SIG-M5 treated with dmso at 0.1 percent for 504 hours (cell line): ENCODE measurements around the gene FOLH1.
A peak's percentile ranks its signal among the peaks of the same experiment; 100 is the strongest.
"Not testable (repeated sequence)": the region's sequence is repeated elsewhere in the genome, so short reads cannot be mapped to it uniquely, and the experiment has no call there.

ENCODE experiments used
- DNase-seq: peaks from one replicate; lab custom pipeline; 2025; ENCODE audit not compliant: unreplicated experiment; lab: John Stamatoyannopoulos, UW

FOLH1 gene

DNA sequence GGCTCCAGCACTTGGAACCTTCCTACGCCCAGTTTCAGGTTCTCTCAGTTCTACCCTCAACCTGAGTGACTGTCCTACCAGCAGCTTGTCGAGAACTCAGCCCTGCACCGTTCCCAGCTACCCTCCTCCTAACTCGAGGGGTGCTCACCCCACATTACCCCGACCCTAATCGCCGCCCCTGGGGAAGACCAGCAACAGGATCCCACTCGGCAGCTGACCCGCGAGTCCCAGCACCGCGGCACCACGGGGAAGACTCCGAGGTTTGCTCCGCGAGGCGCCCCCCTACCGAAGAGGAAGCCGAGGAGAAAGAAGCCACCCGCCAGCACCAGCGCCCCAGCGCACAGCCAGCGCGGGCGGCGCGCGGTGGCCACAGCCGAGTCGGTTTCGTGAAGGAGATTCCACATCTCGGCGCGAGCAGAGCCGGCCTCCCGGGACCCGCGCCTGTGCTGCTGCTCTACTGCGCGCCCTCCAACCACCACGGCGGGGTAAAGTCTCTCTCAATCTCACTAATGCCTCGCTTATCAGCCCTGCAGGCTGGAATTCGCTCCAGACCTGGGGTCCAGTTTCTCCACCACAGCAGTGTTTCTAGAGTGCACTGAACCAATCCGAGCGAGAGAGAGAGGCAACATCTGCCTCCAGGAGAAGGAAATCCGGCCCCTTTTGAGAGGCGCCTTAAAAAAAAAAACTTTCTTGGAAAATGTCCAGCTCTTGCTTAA is at the start of gene FOLH1:
Gene FOLH1 (minus strand): TSS at position 597 of the 716 bp plus-strand sequence. CDS start 193 bp downstream, at position 404.
- DNase-seq, result no peak

DNA sequence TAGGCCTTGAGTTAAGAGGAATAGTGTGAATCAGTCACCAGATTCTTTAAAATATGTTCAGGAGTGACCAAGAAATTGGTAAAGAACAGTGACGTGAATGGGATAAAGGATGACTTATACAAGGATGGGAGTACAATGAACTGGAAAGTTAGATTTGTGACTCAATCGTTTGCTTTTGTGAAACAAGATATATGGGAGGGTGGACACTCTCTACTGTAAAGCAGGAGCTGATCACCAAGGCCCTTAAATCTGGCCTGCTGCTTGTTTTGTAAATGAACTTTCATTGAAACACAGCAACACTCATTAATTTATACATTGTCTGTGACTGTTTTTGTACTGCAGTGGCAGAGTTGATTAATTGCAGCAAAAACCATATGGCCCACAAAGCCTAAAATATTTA is 46.7 kb upstream of the FOLH1 start:
- not testable (repeated sequence) for DNase-seq

DNA sequence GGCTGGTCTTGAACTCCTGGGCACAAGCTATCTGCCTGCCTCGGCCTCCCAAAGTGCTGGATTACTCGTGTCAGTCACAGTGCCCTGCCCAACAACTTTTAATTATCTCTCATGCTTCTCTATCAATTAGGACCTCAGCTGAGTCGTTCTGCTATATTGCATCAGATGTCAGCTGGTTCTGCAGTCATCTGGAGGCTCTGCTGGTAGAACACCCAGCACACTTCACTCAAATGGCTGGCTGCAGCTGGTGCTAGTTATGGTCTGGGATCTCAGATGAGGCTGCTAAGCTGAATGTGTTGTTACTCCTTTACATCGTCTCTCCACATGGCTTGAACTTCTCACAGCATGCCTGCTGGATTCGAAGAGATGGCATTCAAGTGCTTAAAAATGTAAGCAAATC is 42.8 kb upstream of the FOLH1 start:
- not testable (repeated sequence) for DNase-seq

DNA sequence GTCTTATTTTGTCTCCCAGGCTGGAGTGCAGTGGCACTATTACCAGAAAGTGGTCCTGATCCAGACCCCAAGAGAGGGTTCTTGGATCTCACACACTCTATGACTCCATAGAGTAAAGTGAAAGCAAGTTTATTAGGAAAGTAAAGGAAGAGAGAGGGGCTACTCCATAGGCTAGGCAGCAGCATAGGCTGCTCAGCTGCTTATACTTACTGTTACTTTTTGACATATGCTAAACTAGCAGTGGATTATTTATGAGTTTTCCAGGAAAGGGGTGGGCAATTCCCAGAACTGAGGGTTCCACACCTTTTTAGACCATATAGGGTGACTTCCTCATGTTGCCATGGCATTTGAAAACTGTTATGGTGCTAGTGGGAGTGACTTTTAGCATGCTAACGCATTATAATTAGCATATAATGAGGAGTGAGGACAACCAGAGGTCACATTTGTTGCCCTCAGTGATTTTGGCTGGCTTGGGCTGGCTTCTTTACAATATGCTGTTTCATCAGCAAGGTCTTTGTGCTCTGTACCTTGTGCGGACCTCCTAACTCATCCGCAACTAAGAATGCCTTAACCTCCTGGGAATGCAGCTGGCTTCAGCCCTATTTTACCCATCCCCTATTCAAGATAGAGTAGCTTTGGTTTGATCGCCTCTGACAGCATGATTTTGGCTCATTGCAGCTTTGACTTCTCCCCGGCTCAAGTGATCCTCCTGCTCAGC is 42.2 kb upstream of the FOLH1 start:
- not testable (repeated sequence) for DNase-seq

DNA sequence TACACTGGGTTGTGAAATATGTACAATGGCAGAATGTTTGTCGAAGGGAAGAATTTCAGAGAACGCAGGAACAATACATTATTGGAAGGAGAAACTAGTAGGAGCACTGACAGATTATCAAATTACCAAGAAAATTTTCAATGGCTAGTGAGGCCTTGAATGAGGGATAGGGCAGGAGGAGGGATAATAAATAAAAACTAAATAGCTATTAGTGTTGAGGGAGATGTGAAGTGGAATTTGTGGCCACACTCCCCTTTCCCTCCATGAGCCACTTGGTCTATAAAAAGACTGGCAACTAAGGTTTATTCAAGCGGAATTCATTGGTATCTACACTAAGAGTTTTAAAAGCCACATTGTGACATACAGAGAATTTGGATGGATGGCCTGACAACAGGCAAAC is 41.0 kb upstream of the FOLH1 start:
- not testable (repeated sequence) for DNase-seq

DNA sequence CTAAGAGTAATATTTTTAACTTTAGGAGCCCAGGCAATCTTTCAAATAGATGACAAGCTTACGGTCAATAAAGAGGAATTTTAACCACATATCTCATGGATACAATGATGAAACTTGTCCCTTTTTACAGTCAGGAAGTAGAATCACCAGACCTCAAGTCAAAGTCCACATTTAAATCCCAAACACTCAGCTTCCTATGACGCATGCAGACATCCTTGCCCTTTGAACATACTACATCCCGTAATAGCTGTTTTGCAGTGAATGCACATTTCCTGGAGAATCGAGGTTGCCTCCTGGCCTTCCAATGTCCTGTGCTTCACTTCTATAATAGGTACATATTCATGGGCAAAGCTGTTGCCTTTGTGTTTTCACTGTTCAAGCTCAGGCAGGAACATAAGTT is 25.3 kb upstream of the FOLH1 start:
- not testable (repeated sequence) for DNase-seq

DNA sequence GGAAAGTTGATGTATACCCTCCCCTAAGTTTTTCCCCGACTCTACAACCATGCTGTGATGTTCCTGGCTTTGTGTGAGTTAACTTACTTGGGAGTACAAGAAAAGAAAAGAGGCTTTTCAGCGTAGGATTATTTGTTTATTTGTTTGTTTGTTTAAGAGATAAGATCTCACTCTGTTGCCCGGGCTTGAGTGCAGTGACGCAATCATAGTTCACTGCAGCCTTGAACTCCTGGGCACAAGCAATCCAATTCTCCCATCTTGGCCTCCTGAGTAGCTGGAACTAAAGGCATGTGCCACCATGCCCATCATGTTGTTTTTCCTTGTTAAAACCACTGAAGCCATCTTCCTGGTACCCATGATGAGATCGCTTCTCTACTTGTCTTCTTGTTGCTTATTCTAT is 24.6 kb upstream of the FOLH1 start:
- not testable (repeated sequence) for DNase-seq

DNA sequence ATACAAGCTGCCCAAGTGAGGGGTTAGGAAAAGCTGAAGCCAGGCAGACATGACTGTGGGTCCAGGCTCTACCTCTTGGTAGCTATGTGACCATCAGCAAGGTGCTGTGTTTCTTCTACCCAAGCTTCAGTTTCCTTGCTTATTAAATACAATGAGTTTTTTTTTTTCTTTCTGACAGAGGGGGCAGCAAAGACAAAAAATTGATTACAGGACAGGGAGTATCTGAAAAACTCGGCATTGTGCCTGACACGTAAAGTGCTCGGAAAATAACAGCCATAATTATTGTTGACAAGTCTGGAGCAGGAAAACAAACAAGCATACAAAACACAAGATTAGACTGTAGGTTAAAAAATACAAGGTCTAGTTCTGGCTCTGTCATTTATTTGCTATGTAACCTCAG is 23.3 kb upstream of the FOLH1 start:
- DNase-seq, result not testable (repeated sequence)

DNA sequence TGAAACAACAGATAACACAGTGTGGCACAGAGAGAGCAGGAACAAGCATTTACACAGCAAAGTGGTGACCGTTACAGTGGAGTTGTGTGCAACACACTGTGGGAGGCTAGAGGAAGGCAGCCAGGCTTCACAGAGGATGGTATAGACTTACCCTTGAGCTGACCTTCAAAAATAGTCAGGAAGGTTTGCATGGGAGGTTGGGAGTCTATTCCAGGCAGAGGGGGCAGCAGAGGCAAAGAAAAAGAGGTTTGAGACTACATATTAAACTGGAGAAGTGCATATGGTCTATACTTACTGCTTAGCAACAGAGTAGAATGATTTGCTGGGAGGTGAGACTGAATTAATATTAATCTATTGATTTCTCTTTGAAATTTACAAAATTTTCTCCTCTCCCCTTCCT is 22.1 kb upstream of the FOLH1 start:
- DNase-seq, result peak; percentile 1

DNA sequence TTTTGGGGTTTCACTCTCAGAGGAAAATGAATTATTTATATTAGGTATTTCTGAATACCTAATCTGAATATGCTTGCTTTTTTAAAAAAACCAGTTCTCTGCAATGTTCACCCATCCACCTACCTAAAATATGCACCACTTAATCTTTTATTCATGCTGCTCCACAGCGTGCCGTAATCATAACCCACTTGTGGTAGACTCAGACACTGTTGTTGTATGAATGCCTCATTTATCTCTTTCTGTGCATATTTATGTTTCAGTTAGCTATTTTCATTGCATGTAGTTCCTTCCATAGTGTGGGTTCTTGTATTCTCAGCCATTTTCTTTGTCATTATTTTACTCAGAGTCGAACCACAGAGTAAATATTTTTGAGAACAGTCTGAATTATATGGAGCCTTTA is 21.6 kb upstream of the FOLH1 start:
- not testable (repeated sequence) for DNase-seq

DNA sequence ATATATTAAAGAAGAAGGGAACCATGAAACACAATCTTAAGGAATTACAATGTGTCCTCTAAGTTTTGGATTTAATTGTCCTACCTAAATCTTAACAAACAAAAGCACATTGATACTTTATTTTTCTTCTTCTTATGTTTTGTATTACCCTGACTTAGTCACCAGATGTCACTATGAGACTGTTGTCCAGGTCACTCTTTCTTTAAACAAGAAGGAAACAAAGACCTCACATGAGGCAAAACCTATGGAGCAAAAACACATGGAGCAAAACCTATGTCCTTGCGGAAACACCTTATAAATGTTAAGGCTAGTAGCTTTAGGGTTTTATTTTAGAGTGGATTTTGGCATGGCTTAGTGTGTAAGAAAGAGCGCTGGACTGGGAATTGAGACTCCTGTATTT is 20.7 kb upstream of the FOLH1 start:
- DNase-seq, result peak; percentile 1

DNA sequence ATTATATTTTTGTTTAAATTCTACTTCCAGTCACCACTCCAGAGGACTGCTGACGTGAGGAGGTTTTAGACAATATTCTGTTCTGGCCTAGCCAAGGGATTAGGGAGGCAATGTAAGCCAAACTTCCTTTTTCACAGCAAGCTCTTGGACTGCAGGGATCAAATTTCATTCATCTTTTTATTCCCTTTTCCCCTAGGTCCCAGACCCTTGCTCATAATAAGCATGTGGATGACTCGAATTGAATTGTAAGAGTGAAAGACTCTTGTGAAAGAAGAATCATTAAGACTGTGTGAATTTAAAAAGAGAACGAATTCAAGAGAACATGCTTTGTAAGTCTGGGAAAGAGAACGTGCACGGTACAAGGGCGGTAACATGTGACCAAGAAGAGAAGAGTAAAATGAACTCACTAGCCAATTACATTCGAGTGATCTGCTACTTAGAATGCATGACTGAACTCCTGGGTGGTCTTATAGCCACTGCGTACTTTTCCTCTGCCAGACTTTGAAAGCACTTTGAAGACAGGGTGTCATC is 16.9 kb upstream of the FOLH1 start:
- DNase-seq, result not testable (repeated sequence)

DNA sequence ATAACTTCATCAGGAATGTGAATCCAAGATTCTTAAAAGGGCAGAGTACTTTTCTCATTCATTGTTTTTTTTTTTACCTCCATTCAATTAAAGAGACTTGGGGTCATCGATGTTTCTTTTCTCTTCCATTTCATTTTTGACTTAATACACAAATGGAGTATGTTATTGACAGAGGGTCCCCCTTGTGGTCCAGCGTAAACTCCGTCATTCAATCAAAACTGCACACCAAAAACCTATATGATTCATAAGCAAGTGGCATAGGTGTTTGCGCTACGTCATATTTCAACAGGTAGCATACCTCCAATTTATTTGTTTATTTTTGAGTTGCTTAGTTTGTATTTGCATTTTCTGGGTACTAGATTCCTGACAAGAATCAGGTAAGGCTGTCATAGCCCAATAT is 12.7 kb upstream of the FOLH1 start:
- no peak for DNase-seq

DNA sequence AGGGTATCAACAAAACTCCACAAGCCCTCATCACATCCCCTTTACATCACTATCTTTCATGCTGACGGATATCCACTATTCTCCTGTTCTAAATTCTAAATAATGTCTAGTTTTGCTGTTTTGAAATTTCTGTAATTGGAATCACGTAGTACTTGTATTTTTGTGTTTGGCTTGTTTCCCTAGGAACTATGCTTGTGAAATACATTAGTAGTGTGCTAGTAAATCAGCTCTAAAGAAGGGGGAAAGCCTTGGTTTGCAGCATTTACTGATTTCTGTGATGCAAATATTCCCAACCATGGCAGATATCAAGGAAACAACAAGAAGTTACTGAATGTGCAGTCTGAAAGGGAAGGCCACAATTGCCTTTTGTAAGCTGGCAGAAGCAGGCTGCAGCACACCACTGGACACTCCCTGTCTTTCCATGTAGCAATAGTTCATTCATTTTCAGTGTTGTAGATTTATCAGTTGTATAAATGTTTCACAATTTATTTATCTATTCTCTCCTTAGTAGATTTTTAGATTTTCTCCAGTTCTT is 4.7 kb upstream of the FOLH1 start:
- DNase-seq, result no peak

DNA sequence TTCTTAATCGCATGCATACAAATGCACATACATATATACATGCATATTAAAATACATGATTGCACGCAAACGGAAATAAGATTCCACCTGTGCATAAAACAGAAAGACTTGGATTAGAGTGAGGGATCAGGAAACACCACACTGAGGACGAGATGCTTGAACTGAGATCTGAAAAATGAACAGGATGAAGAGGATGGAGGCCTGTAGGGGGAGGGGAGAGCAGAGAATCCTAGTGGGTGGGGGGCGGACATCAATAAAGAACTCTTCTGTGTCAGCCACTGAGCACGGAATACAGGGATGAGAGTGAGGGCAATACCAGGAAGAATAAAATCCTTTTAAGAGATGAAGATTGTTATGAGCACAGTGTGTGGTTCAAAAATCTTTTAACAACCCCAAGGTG is 1.4 kb downstream of the FOLH1 start:
- DNase-seq, result not testable (repeated sequence)

DNA sequence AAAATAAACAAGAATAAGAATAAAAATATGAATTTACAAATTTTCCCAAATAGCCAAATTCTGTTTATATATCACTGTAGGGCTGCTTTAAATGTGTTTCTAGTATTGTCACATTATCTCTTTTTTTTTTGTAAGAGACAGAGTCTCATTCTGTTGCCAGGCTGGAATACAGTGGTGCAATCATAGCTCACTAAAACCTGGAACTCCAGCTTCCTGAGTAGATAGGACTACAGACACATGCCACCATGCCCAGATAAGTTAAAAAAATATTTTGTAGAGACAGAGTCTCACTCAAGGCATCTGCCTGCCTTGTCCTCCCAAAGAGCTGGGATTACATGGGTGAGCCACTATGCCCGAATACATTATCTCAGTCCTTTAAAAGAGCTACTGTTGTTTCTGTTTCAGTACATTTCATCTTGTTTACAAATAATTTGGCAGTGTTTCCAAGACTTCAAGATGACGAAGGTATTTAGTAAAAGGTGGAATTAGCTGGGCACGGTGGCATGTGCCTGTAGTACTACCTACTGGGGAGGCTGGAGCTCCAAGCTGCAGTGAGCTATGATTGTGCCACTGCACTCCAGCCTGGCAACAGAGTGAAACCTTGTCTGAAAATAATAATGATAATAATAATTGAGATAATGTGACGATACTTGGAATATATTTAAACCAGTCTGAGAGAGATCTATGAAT is 6.0 kb downstream of the FOLH1 start:
- DNase-seq, result no peak

DNA sequence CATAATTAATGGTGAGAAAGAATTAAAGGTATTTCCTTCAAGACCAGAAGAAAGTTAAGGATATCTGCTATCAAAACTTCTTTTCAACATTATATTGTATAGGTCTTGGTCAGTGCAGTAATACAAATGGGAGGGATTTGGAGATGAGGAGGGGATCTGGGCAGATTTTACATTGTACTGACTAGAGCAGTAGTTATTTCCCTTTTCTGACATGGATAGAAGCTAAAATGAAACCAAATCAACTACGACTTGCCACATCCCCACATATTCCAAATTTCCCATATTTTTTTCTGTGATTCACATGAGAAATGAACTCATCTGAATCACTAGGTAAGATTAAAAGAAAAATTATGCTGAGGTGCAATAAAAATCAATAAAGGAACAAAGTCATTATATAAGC is 11.6 kb downstream of the FOLH1 start:
- not testable (repeated sequence) for DNase-seq

DNA sequence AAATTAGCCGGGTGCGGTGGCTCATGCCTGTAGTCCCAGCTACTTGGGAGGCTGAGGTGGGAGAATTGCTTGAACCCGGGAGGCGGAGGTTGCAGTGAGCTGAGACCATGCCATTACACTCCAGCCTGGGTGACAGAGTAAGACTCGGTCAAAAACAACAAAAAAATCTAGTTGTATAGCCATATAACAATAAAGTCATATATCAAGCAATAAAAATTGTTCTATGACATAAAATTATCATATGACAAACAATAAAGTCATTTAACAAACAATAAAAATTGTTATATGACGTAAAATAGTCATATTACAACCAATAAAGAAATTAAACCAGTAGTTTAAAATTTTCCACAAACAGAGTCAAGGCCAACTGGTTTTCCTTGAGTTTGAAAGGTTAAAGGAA is 12.4 kb downstream of the FOLH1 start:
- DNase-seq, result not testable (repeated sequence)

DNA sequence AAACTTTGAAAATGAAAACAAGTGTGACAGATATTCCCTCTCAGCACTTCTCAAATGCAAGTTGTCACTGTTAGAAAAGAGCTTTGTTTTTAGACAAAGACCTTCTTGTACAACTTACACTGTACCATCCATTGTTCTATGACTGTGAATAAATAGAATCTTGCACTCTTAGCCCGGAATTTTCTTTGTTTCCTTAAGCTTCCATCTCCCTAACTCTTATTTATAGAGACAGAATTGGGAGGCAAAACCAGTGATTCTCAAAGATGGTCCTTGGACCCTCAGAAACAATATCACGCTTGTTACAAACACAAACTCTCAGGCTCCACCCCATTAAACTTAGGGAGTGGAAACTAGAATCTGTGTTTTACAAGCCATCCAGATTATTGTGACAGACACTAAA is 18.1 kb downstream of the FOLH1 start:
- DNase-seq, result not testable (repeated sequence)

DNA sequence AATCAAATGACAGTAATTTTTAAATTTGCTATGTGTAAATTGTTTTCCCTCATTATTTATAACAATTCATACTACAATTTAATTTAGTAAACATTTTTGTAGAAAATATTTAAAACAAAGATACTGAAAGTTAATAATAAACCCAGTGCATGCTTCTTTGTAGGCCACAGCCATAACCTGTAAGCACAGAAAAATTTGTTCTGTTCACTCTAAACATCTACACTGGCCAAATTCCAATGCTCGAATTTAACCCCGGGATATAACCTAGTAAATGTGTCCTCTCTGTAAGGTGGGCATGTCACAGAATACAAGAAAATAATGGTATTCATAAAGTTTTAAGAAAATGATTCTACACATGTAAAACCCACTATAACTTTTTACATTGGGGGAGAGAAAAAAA is 22.2 kb downstream of the FOLH1 start:
- not testable (repeated sequence) for DNase-seq

DNA sequence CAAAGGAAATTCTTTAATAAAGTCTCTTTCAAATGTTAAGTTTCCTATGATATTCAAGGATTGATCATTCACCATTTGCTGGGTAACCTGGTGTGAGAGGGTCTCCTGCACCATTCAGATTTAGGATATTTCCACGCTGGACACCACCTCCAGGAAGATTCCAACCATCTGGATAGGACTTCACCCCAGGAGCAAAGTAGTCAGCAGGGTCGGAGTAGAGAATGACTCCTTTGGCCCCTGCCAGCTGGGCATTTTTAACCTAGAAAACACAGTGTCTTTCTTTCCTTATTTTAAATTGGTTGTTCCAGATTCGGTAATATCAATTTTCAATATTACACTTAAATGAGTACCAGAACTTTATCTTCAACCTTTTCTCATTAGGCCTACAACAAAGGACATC is 22.8 kb downstream of the FOLH1 start:
- DNase-seq, result not testable (repeated sequence)
